Mononuclear cell (primary cell): ENCODE results near the gene EZH2. TPM values are rescaled to one million over a fixed set of nuclear protein-coding genes. Genes with fewer than 3 reads are reported as not detected.

Experiments used
- H3K27me3 ChIP-seq: 2 replicates; pipeline ENCODE4 v1.6.0; 2011; ENCODE audit warnings: low read length, control low read depth; ENCODE audit not compliant: insufficient read depth
- H3K4me1 ChIP-seq: 2 replicates; pipeline ENCODE4 v1.5.1; 2011; ENCODE audit warnings: mild to moderate bottlenecking, low read length, control low read depth; ENCODE audit not compliant: insufficient read depth
- H3K4me3 ChIP-seq: 2 replicates; pipeline ENCODE4 v1.5.1; 2011; ENCODE audit warnings: mild to moderate bottlenecking, low read length, moderate library complexity
- H3K9me3 ChIP-seq: 2 replicates; pipeline ENCODE4 v1.5.1; 2011; ENCODE audit warnings: low read depth, mild to moderate bottlenecking, control low read depth, low read length
- total RNA-seq: library from RNA; depleted of rRNA; stranded (reverse); fragments of >200 nt; gene quantifications from one replicate; pipeline ENCODE4 v1.2.3, GENCODE V29; 2012

Gene EZH2
- total RNA-seq, 1 donor, result 20.4 TPM

DNA sequence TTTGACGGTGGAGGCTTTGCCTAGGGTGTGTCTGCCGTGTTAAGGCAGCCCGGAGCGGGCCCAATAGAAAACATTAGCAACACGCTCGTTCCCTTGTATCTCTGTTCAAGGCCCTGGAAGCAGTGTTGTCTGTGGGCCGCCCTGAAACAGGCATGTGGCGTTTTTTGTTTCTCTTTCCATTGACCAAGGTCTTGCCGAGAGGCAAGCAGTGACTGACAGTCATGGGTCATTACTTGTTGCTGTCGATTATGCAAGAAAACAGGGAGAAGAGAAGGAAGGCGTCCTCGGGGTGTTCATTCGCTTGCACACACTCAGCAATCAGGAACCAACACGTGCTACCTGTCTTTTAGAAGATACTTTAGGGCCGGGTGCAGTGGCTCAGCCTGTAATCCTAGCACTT is 92.5 kb downstream of the EZH2 start:
- no peaks in the 10 kb centered on the region for H3K27me3 ChIP-seq
- no peaks in the 10 kb centered on the region for H3K4me1 ChIP-seq
- no peak overlapping the region for H3K4me3 ChIP-seq
- H3K9me3 ChIP-seq, result no peaks in the 10 kb centered on the region

- no peaks in the 10 kb centered on the region for H3K9me3 ChIP-seq
- H3K4me3 ChIP-seq, result no peak overlapping the region
- H3K27me3 ChIP-seq, result no peaks in the 10 kb centered on the region
- H3K4me1 ChIP-seq, result no peaks in the 10 kb centered on the region
Measured at GRCh38 chr7:148790850-148791249, 93.2 kb downstream of the EZH2 start.

- Histone ChIP-seq H3K4me1 (no peaks in the 10 kb centered on the region), H3K4me3 (no peak overlapping the region), H3K9me3 (no peaks in the 10 kb centered on the region), H3K27me3 (no peaks in the 10 kb centered on the region)
Measured at GRCh38 chr7:148790131-148790726, 93.9 kb downstream of the EZH2 start.

- no peaks in the 10 kb centered on the region for H3K27me3 ChIP-seq
- H3K4me3 ChIP-seq, result no peak overlapping the region
- H3K9me3 ChIP-seq, result no peaks in the 10 kb centered on the region
- no peaks in the 10 kb centered on the region for H3K4me1 ChIP-seq
Measured at GRCh38 chr7:148789220-148789619, 94.9 kb downstream of the EZH2 start.

GRCh38 chr7:148787571-148788295 is 96.4 kb downstream of the EZH2 start:
- Histone ChIP-seq H3K4me3 (no peak overlapping the region), H3K9me3 (no peaks in the 10 kb centered on the region), H3K4me1 (no peaks in the 10 kb centered on the region), H3K27me3 (no peaks in the 10 kb centered on the region)

DNA sequence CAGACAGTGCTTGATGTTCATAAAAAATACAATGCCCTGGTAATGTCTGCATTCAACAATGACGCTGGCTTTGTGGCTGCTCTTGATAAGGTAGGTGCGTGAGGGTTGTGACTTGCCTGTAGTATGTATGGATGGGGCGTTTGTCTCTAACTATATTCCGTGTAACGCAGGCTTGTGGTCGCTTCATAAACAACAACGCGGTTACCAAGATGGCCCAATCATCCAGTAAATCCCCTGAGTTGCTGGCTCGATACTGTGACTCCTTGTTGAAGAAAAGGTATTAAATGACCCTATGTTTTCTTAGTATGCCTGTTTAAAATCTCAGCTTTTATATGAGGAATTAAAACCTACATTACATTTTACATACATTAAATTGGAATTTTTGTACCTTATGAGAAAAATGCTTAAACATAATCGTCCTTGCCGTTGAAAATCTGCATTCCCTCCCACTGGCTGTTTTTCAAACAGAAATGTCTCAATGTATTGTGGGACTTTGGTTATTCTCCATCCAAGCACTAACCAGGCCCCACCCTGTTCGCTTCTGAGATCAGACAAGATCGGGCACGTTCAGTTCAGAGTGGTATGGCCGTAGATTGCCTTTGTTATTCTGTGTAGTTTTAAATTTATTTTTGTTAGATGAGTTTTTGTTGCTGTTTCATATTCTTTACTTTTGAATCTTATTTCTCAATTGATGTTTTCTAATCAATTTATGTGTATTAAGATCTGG is 100.1 kb downstream of the EZH2 start:
- no peaks in the 10 kb centered on the region for H3K9me3 ChIP-seq
- no peaks in the 10 kb centered on the region for H3K27me3 ChIP-seq
- no peaks in the 10 kb centered on the region for H3K4me1 ChIP-seq
- H3K4me3 ChIP-seq, result no peak overlapping the region

DNA sequence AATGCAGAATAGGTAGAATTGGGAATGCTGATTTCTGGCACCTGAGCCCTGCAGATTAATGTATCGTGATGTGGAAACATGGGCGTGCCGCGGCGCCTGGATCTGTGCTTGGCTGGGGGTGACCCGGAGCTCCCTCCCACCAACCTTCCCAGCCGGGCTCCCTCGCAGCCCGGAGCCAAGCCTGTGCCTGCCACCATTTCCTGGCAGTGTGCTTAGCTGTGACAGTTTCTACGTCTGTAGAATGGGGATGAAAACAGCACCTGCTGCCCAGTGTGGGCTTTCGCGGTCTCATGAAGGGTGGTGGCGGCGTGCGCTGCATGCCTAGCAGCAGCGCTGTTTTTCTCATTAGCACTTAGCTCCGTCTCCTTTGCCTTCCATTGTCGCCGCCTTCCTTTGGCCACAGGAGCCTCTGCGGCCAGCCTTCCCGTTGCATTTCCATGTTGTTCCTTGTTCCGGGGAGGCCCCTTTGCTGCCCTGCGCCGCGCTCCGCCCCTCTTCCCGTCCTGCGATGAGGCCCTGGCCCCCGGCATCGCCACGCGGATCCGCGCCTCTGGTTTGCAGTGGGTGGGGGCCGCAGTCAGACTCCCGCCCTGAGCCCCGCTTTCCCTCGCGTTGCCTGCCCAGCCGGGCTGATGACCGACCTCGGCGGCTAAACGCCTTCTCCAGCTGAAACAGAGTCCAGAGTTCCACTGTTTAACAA is 101.2 kb downstream of the EZH2 start:
- H3K4me1 ChIP-seq, result no peaks in the 10 kb centered on the region
- H3K4me3 ChIP-seq, result no peak overlapping the region
- H3K27me3 ChIP-seq, result no peaks in the 10 kb centered on the region
- no peaks in the 10 kb centered on the region for H3K9me3 ChIP-seq

GRCh38 chr7:148774471-148774870 is 109.6 kb downstream of the EZH2 start:
- no peaks in the 10 kb centered on the region for H3K27me3 ChIP-seq
- peaks cover 5% of the 10 kb centered on the region for H3K4me1 ChIP-seq
- no peak overlapping the region for H3K4me3 ChIP-seq
- no peaks in the 10 kb centered on the region for H3K9me3 ChIP-seq

GRCh38 chr7:148773334-148773733 is 110.8 kb downstream of the EZH2 start:
- no peaks in the 10 kb centered on the region for H3K9me3 ChIP-seq
- H3K27me3 ChIP-seq, result no peaks in the 10 kb centered on the region
- H3K4me1 ChIP-seq, result peaks cover 5% of the 10 kb centered on the region
- H3K4me3 ChIP-seq, result no peak overlapping the region

- H3K9me3 ChIP-seq, result no peaks in the 10 kb centered on the region
- no peaks in the 10 kb centered on the region for H3K27me3 ChIP-seq
- no peak overlapping the region for H3K4me3 ChIP-seq
- peaks cover 5% of the 10 kb centered on the region for H3K4me1 ChIP-seq
Measured at GRCh38 chr7:148772297-148773089, 111.6 kb downstream of the EZH2 start.

DNA sequence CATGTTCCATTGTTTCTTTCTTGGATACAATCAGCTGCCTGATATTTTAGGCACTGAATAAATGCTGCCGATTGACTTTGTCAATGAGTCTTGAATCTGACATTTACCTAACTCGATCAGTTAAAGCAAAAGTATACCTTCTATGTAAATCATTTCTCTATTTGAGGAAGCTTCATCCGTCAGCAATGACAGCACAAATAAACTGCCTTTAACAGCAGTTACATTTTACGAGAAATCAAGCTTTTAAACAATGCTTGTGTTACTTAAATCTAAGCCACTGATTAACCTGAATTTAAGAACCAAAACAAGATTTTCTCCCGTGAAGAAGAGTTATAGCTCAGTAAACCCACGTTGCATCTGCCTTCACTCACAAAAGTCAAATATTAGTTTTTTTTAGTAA is 114.1 kb downstream of the EZH2 start:
- Histone ChIP-seq H3K4me3 (no peak overlapping the region), H3K27me3 (no peaks in the 10 kb centered on the region), H3K4me1 (peaks cover 5% of the 10 kb centered on the region), H3K9me3 (no peaks in the 10 kb centered on the region)

- H3K27me3 ChIP-seq, result no peaks in the 10 kb centered on the region
- H3K9me3 ChIP-seq, result no peaks in the 10 kb centered on the region
- no peaks in the 10 kb centered on the region for H3K4me1 ChIP-seq
- H3K4me3 ChIP-seq, result no peak overlapping the region
Measured at GRCh38 chr7:148763622-148764021, 120.5 kb downstream of the EZH2 start.

DNA sequence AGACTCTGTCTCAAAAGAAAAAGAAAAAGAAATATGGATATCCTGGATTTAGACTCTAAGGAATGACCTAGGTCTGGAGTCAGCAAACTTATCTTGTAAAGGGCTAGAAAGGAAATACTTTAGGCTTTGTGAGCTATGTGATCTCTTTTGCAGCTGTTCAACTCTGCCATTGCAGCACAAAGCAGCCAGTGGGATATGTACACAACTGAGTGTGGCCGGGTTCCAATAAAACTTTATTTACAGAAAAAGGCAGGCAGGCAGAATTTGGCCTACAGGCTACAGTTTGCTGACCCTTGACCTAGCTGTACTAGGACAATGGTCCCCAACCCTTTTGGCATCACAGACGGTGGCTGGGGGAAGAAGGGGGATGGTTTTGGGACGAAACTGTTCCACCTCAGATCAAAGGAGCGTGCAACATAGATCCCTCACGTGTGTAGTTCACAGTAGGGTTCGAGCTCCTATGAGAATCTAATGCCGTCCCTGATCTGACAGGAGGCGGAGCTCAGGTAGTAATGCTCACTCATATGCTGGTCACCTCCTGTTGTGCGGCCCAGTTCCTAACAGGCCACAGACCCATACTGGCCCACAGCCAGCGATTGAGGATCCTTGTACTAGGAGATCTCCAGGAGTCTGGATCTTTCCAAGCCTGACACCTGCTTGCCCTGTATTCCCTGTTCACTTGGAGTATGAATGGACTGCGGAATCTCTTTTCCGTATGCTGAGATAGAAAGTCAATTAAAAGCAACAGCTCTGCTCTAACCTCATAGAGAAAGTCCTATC is 122.4 kb downstream of the EZH2 start:
- no peaks in the 10 kb centered on the region for H3K9me3 ChIP-seq
- H3K4me1 ChIP-seq, result no peaks in the 10 kb centered on the region
- H3K4me3 ChIP-seq, result no peak overlapping the region
- no peaks in the 10 kb centered on the region for H3K27me3 ChIP-seq
